ENCODE data around the gene PGAM5.

Gene PGAM5

DNA sequence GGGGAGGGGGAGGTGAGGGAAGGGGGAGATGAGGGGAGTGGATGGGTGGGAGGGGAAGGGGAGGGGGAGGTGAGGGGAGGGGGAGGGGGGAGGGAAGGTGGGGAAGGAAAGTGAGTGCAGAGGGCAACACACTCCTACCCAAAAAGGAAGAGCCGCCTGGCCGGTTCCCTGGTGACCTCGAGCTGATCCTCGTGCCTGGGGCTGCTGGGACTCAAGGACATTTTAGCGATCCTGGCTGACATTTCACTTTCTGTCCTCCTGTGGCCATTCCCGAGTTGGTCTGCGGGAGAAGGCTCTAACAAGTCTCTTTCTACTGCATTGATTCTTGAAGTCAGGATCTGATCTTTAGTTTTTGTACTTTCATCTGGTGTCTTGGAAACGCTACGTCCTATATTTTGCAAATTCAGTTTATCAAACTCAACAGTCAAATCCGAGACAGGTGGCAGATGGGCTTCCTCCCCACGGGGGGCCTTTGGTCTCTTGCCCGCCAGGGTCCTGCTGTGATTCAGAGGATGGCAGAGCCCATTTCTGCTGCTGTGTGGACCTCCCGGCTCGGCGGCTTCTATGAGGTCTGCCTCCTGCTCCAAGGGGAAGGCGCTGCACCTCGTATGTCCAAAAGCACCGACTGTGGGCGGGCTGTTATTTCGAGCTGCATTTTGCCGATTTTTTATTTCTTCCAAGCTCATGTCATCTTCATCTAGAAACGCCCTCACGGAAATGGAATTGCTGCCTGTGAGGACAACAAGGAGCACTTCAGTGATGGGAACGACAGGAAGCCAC, 19.1 kb downstream of the PGAM5 start:
- H3K9me3 Mint-ChIP-seq: peaks cover 5% of the 10 kb centered on the region

DNA sequence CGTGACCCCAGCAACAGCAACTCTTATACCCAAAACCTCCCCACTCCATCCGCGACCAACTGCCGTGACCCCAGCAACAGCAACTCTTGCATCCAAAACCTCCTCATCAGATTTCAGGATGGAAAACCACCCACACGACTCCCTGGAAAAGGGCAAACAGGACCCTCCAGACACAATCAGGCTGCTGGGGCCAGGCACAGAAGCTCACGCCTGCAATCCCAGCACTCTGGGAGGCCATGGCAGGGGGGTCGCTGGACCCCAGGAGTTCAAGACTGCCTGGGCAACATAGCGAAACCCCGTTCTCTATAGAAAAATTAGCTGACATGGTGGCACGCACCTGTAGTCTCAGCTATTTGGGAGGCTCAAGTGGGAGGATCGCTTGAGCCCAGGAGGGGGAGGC, 19.7 kb downstream of the PGAM5 start:
- ATAC-seq (replicated peaks; ENCODE audit: extremely low read depth, poor library complexity, severe bottlenecking): no peak
- H3K27ac Mint-ChIP-seq (ENCODE audit: low read depth): peak overlapping the region; percentile 59
- H3K9me3 Mint-ChIP-seq: peaks cover 5% of the 10 kb centered on the region
- DNase-seq (ENCODE audit: low spot score in 2 of 2): no peak
- H3K27me3 Mint-ChIP-seq: no peaks in the 10 kb centered on the region
- H3K4me1 Mint-ChIP-seq: no peaks in the 10 kb centered on the region
- peaks cover 39% of the 10 kb centered on the region for H3K36me3 Mint-ChIP-seq (ENCODE audit: insufficient read depth)
- H3K4me3 Mint-ChIP-seq: no peak overlapping the region

More for the DNA sequence above, 19.1 kb downstream of the PGAM5 start:
- Mint-ChIP-seq H3K4me1 (no peaks in the 10 kb centered on the region), H3K4me3 (no peak overlapping the region), H3K27me3 (no peaks in the 10 kb centered on the region), H3K36me3 (ENCODE audit: insufficient read depth) (peaks cover 35% of the 10 kb centered on the region), H3K27ac (ENCODE audit: low read depth) (peak overlapping the region; percentile 80)
- ATAC-seq (replicated peaks; ENCODE audit: extremely low read depth, poor library complexity, severe bottlenecking) (no peak), DNase-seq (ENCODE audit: low spot score in 2 of 2) (no peak)

DNA sequence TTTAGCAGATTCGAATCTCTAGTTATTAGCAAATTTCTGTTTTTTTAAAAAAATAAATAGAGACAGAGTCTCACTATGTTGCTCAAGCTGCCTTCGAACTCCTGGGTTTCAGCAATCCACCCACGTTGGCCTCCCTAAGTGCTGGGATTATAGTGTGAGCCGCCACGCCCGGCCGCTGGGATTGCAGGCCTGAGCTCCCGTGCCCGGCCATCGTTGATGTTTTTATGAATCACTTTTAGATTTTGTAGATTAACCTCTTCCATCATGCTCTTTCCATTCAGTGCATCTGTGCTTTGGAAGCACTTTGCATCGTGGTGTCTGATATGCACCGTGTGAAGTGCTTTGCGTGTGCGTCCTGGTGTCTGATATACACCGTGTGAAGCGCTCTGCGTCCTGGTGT, 20.9 kb downstream of the PGAM5 start:
- Mint-ChIP-seq H3K36me3 (ENCODE audit: insufficient read depth) (peaks cover 42% of the 10 kb centered on the region), H3K27ac (ENCODE audit: low read depth) (no peak overlapping the region), H3K4me3 (no peak overlapping the region), H3K27me3 (no peaks in the 10 kb centered on the region), H3K4me1 (no peaks in the 10 kb centered on the region), H3K9me3 (peaks cover 5% of the 10 kb centered on the region)
- DNase-seq (ENCODE audit: low spot score in 2 of 2): no peak
- ATAC-seq (replicated peaks; ENCODE audit: extremely low read depth, poor library complexity, severe bottlenecking): no peak

DNA sequence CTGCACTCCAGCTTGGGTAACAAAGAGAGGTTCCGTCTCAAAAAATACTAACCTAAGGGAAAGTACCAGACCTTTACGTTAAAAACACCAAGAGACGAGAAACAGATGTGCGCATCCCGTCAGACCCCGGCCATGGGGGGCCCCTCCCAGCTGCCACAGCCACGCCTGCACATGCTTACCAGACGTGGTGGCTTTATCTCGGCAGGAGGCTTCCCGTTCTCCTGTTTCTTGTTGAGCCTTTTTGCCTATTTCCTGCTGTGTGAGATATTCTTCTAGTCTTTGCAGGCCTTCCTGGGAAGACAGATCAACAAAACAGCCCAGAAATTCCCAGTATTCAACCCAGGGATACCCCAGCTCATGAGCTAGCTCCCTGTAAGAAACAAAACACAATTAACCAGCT, 23.6 kb downstream of the PGAM5 start:
- H3K27ac Mint-ChIP-seq (ENCODE audit: low read depth): no peak overlapping the region

DNA sequence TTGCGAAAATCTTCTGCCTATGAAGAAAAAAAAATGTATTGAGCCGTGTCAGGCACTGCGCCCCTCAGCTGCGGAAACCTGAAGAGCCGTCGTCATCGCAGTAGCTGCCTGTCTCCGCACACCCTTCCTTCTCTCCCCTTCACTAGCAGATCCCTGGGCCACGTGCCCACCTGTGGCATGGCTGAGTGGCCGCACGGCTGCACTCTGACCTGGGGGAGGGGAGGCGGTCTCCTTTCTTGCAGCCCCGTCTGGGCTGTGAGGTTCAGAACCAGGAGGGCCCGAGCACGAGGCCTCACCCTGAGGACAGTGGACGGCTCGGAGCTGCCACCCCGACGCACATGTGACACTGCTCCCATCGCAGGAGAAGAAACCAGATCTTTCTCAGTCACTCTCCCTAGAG, 24.9 kb downstream of the PGAM5 start:
- Mint-ChIP-seq H3K27ac (ENCODE audit: low read depth) (no peak overlapping the region), H3K4me1 (peaks cover 5% of the 10 kb centered on the region), H3K36me3 (ENCODE audit: insufficient read depth) (peaks cover 61% of the 10 kb centered on the region), H3K9me3 (peaks cover 5% of the 10 kb centered on the region), H3K27me3 (no peaks in the 10 kb centered on the region), H3K4me3 (no peak overlapping the region)
- DNase-seq (ENCODE audit: low spot score in 2 of 2) (no peak), ATAC-seq (replicated peaks; ENCODE audit: extremely low read depth, poor library complexity, severe bottlenecking) (no peak)

More for the DNA sequence above, 23.6 kb downstream of the PGAM5 start:
- H3K36me3 Mint-ChIP-seq (ENCODE audit: insufficient read depth): peaks cover 52% of the 10 kb centered on the region
- peaks cover 5% of the 10 kb centered on the region for H3K4me1 Mint-ChIP-seq
- H3K4me3 Mint-ChIP-seq: no peak overlapping the region
- H3K9me3 Mint-ChIP-seq: peaks cover 5% of the 10 kb centered on the region
- no peaks in the 10 kb centered on the region for H3K27me3 Mint-ChIP-seq
- DNase-seq (ENCODE audit: low spot score in 2 of 2): no peak
- no peak for ATAC-seq (replicated peaks; ENCODE audit: extremely low read depth, poor library complexity, severe bottlenecking)

DNA sequence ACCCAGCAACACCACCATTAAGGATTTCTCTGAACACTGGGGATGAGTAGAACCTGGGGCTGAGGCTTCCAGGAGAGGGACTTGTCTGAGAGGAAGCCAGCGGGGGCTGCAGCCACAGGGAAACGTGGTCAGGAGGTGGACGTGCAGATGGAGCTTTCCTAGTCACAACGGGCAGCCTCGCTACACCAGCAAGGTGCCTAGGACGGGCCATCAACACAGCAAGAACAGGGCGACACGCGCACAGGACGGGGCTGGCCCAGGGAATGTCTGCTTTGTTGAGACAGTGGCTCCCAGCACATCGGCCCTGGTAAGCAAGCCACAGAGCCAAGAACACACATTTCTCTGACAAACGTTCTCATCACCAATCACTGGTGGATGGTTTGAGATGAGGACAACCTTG, 25.7 kb downstream of the PGAM5 start:
- DNase-seq (ENCODE audit: low spot score in 2 of 2) (no peak), ATAC-seq (replicated peaks; ENCODE audit: extremely low read depth, poor library complexity, severe bottlenecking) (no peak)
- H3K27ac Mint-ChIP-seq (ENCODE audit: low read depth): no peak overlapping the region
- no peak overlapping the region for H3K4me3 Mint-ChIP-seq
- no peaks in the 10 kb centered on the region for H3K27me3 Mint-ChIP-seq
- peaks cover 64% of the 10 kb centered on the region for H3K36me3 Mint-ChIP-seq (ENCODE audit: insufficient read depth)
- peaks cover 5% of the 10 kb centered on the region for H3K4me1 Mint-ChIP-seq
- peaks cover 5% of the 10 kb centered on the region for H3K9me3 Mint-ChIP-seq

DNA sequence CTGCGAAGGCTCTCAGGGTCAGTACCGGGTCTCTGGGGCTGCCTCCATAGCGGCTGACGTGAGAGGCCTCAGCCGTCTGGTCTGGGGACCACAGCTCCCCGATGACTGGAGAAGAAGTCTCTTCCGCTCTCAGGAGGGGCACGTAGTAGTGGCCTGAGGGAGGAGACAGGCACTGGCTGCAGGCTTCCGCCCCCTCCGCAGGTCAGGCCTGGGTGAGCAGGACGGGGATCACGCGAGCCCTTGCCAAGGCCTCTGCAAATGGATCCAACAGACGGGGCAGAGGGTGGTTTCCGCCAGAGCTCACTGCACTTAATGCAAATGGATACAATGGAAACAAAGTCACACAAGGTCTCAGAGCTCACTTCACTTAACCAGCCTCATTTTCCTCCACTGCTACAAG, 26.3 kb downstream of the PGAM5 start:
- no peak overlapping the region for H3K4me3 Mint-ChIP-seq
- no peak for DNase-seq (ENCODE audit: low spot score in 2 of 2)
- H3K4me1 Mint-ChIP-seq: peaks cover 5% of the 10 kb centered on the region
- peaks cover 66% of the 10 kb centered on the region for H3K36me3 Mint-ChIP-seq (ENCODE audit: insufficient read depth)
- H3K9me3 Mint-ChIP-seq: peaks cover under 1% of the 10 kb centered on the region
- H3K27ac Mint-ChIP-seq (ENCODE audit: low read depth): no peak overlapping the region
- no peaks in the 10 kb centered on the region for H3K27me3 Mint-ChIP-seq
- no peak for ATAC-seq (replicated peaks; ENCODE audit: extremely low read depth, poor library complexity, severe bottlenecking)

DNA sequence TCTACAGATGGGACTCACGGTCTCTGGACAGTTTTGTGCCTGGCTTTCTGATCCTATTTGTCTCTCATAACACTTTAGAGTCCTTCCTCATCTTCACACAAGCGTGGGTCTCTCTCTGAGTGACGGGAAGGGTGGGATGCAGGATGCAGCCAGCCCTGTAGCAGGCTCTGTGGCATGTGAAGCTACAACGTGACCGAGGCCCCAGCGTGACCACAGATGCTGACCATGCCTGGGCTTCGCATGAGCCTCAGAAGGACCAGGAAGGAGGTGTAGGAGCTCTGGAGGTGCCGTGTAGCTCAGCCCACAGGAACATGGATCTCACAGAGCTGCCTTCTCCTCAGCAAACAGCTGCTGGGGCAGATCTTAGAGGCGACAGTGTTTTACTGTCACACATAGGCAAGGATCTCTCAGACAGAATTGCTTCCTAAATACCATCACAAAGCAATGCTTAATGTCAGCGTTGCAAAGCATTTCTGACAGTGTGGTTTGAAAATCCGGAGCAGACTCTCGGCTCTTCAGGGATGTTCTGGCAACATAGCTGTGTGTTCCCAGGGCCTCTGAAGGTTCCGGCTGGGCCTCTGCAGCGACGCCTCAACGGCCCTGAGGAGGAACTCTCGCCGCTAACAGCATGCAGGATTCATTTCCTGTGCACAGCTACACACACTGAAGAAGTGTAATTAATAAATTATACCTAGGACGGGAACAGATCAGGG, 29.1 kb downstream of the PGAM5 start:
- peak overlapping the region; percentile 64 for H3K27ac Mint-ChIP-seq (ENCODE audit: low read depth)
- H3K36me3 Mint-ChIP-seq (ENCODE audit: insufficient read depth): peaks cover 70% of the 10 kb centered on the region
- no peaks in the 10 kb centered on the region for H3K9me3 Mint-ChIP-seq
- ATAC-seq (replicated peaks; ENCODE audit: extremely low read depth, poor library complexity, severe bottlenecking) (no peak), DNase-seq (ENCODE audit: low spot score in 2 of 2) (no peak)
- H3K4me1 Mint-ChIP-seq: peaks cover 23% of the 10 kb centered on the region
- H3K27me3 Mint-ChIP-seq: no peaks in the 10 kb centered on the region
- H3K4me3 Mint-ChIP-seq: no peak overlapping the region

DNA sequence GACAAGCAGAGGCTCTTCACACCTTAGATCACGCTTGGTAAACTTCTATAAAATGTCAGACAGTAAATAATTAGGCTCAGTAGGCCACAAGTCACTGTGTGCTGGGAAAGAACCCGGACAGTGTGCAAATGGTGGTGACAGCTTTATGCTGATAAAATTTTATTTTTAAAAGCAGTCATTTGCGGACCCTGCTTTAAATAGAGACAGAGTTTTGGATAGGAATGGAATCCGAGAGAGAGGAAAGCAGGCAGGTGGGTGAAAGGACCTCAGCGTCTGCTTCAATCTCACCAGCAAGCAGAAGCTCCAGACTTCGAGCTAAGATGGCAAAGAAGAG, 29.6 kb downstream of the PGAM5 start:
- H3K9me3 Mint-ChIP-seq: no peaks in the 10 kb centered on the region
- ATAC-seq (replicated peaks; ENCODE audit: extremely low read depth, poor library complexity, severe bottlenecking) (no peak), DNase-seq (ENCODE audit: low spot score in 2 of 2) (no peak)
- H3K4me1 Mint-ChIP-seq: peaks cover 23% of the 10 kb centered on the region
- peaks cover 65% of the 10 kb centered on the region for H3K36me3 Mint-ChIP-seq (ENCODE audit: insufficient read depth)
- no peaks in the 10 kb centered on the region for H3K27me3 Mint-ChIP-seq
- H3K27ac Mint-ChIP-seq (ENCODE audit: low read depth): peak overlapping the region; percentile 64
- H3K4me3 Mint-ChIP-seq: no peak overlapping the region

DNA sequence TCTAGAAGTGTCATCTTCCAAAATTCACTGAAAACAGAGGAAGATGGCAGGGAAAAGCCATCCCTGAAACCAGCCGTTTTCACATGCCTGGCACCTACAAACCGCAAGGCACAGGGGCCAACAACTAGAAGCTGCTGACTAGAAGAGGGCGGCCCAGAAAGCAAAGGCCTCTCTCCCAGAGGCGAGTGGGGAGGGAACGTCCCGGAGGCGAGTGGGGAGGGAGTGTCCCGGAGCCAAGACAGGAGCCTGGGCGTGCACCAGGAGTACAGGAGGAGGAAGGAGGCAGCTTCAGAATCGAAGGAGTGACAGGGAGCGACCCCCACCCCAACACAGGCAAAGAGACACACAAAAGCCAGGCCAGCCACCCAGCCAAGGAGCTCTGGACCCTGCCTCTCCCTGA, 30.0 kb downstream of the PGAM5 start:
- Mint-ChIP-seq H3K4me3 (no peak overlapping the region), H3K27me3 (no peaks in the 10 kb centered on the region), H3K4me1 (peaks cover 23% of the 10 kb centered on the region), H3K9me3 (no peaks in the 10 kb centered on the region), H3K27ac (ENCODE audit: low read depth) (peak overlapping the region; percentile 64), H3K36me3 (ENCODE audit: insufficient read depth) (peaks cover 63% of the 10 kb centered on the region)
- DNase-seq (ENCODE audit: low spot score in 2 of 2) (no peak), ATAC-seq (replicated peaks; ENCODE audit: extremely low read depth, poor library complexity, severe bottlenecking) (no peak)

DNA sequence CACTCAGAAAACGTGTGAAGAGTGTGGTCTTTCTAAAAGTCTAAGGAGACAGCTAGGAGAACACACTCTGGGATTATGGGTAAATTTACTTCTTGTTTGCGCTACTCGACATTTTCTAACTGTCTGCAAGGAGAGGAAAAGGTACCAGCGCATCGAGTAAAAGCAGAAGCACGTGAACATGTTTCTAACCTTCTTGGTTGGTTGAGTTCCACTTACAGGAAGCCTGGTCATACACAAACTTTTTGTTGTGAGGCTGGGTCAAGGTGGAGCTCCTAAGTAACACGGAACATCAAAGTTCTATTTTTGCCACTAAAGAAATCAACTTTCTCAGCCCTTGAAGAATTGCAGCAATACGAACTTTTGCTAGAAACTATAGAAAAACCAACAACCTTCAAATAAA, 31.0 kb downstream of the PGAM5 start:
- Mint-ChIP-seq H3K36me3 (ENCODE audit: insufficient read depth) (peaks cover 64% of the 10 kb centered on the region), H3K4me1 (peaks cover 23% of the 10 kb centered on the region), H3K27ac (ENCODE audit: low read depth) (no peak overlapping the region), H3K4me3 (no peak overlapping the region), H3K27me3 (no peaks in the 10 kb centered on the region), H3K9me3 (no peaks in the 10 kb centered on the region)
- DNase-seq (ENCODE audit: low spot score in 2 of 2): no peak
- no peak for ATAC-seq (replicated peaks; ENCODE audit: extremely low read depth, poor library complexity, severe bottlenecking)

DNA sequence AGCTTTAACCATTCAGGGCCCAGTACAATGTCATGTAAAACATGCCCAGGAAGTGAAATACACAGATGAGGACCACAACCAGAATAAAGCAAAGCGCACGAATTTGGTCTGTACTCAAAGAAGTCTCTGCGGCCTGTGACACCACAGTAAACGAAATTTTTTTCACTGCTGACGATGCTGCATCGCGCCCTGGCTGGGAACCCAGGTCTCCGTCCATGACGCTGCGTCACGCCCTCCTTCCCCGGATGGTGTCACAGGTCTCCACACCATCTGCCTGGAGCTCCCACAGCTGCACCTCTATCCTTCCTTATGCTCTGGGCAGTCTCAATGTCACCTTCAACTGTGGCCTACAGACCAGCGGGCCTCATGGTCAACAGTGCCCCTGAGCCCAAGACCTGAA, 33.2 kb downstream of the PGAM5 start:
- H3K27me3 Mint-ChIP-seq: no peaks in the 10 kb centered on the region
- ATAC-seq (replicated peaks; ENCODE audit: extremely low read depth, poor library complexity, severe bottlenecking): no peak
- H3K4me3 Mint-ChIP-seq: no peak overlapping the region
- H3K4me1 Mint-ChIP-seq: peaks cover 18% of the 10 kb centered on the region
- peak overlapping the region; percentile 20 for H3K27ac Mint-ChIP-seq (ENCODE audit: low read depth)
- H3K9me3 Mint-ChIP-seq: no peaks in the 10 kb centered on the region
- DNase-seq (ENCODE audit: low spot score in 2 of 2): no peak
- peaks cover 58% of the 10 kb centered on the region for H3K36me3 Mint-ChIP-seq (ENCODE audit: insufficient read depth)

DNA sequence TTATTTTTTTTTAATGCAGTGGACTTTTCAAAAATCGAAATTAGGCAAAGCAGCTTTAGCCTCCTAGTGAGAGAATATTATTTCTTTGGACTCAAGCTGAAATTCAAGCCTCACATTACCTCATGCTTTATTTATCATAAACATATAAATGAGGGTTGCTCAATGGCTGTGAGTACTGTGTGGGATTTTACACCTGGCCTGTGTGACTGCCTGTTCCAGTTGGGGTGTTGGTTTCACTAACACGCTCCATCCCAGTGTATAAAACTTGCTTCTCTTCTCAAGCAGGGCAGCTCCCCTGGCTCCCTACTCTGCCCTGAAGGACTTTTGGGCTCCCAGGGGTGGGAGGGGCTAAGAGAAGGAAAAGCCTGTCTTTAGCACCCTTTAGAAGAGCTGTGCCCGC, 36.0 kb downstream of the PGAM5 start:
- H3K4me1 Mint-ChIP-seq: peaks cover 18% of the 10 kb centered on the region
- H3K4me3 Mint-ChIP-seq: no peak overlapping the region
- H3K27ac Mint-ChIP-seq (ENCODE audit: low read depth): no peak overlapping the region
- peaks cover 56% of the 10 kb centered on the region for H3K36me3 Mint-ChIP-seq (ENCODE audit: insufficient read depth)
- no peaks in the 10 kb centered on the region for H3K9me3 Mint-ChIP-seq
- ATAC-seq (replicated peaks; ENCODE audit: extremely low read depth, poor library complexity, severe bottlenecking) (no peak), DNase-seq (ENCODE audit: low spot score in 2 of 2) (no peak)
- H3K27me3 Mint-ChIP-seq: no peaks in the 10 kb centered on the region

All from central memory CD8-positive, alpha-beta T cell (primary cell).